Glutamatergic neuron (in vitro differentiated cells): Measurements from ENCODE around the gene ARRB2. TPM values are rescaled to one million over a fixed set of nuclear protein-coding genes. Genes with fewer than 3 reads are reported as not detected.

Source experiments
- DNase-seq: peaks from one replicate; pipeline ENCODE4 v3.0.0; 2022
- H3K27ac Mint-ChIP-seq: one replicate; pipeline ENCODE4 v1.8.0; 2020; ENCODE audit warnings: mild to moderate bottlenecking, mixed read lengths, inconsistent platforms; ENCODE audit not compliant: unreplicated experiment
- H3K27me3 Mint-ChIP-seq: one replicate; pipeline ENCODE4 v1.8.0; 2020; ENCODE audit warnings: mild to moderate bottlenecking, moderate library complexity, mixed read lengths, inconsistent platforms; ENCODE audit not compliant: unreplicated experiment
- H3K36me3 Mint-ChIP-seq: one replicate; pipeline ENCODE4 v1.8.0; 2020; ENCODE audit warnings: mild to moderate bottlenecking, mixed read lengths, inconsistent platforms; ENCODE audit not compliant: unreplicated experiment
- H3K4me1 Mint-ChIP-seq: one replicate; pipeline ENCODE4 v1.8.0; 2020; ENCODE audit warnings: mild to moderate bottlenecking, low read depth, mixed read lengths, inconsistent platforms; ENCODE audit not compliant: unreplicated experiment
- H3K4me3 Mint-ChIP-seq: one replicate; pipeline ENCODE4 v1.8.0; 2020; ENCODE audit warnings: mild to moderate bottlenecking, mixed read lengths, inconsistent platforms; ENCODE audit not compliant: unreplicated experiment
- H3K9me3 Mint-ChIP-seq: one replicate; pipeline ENCODE4 v1.8.0; 2020; ENCODE audit warnings: mild to moderate bottlenecking, moderate library complexity, mixed read lengths, inconsistent platforms; ENCODE audit not compliant: unreplicated experiment
- total RNA-seq: library from RNA; stranded (reverse); fragmentation: NEBNext Ultra II Directional; extraction: Animal tissue kit (Norgen Biotek cat#: 25700); gene quantifications from one replicate; pipeline ENCODE4 v1.2.1, GENCODE V29; 2021; ENCODE audit not compliant: unreplicated experiment
- TF ChIP-seq, protein P1 (sequence below): fragments of 200-600 bp; sonication (generic); IDR thresholded peaks from one replicate; pipeline ENCODE4 v1.5.0; 2021; ENCODE audit not compliant: partially characterized antibody, unreplicated experiment

ARRB2 gene
- total RNA-seq, 1 donor from 2014 or later = 106 TPM

- no peak for DNase-seq
- Mint-ChIP-seq H3K27me3 (peaks cover 1% of the 10 kb centered on the region), H3K9me3 (peaks cover 3% of the 10 kb centered on the region), H3K4me1 (no peaks in the 10 kb centered on the region), H3K4me3 (no peak overlapping the region), H3K27ac (no peak overlapping the region), H3K36me3 (no peaks in the 10 kb centered on the region)
- TF ChIP-seq, protein P1, sequence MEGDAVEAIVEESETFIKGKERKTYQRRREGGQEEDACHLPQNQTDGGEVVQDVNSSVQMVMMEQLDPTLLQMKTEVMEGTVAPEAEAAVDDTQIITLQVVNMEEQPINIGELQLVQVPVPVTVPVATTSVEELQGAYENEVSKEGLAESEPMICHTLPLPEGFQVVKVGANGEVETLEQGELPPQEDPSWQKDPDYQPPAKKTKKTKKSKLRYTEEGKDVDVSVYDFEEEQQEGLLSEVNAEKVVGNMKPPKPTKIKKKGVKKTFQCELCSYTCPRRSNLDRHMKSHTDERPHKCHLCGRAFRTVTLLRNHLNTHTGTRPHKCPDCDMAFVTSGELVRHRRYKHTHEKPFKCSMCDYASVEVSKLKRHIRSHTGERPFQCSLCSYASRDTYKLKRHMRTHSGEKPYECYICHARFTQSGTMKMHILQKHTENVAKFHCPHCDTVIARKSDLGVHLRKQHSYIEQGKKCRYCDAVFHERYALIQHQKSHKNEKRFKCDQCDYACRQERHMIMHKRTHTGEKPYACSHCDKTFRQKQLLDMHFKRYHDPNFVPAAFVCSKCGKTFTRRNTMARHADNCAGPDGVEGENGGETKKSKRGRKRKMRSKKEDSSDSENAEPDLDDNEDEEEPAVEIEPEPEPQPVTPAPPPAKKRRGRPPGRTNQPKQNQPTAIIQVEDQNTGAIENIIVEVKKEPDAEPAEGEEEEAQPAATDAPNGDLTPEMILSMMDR = no peak
These were observed 36.3 kb upstream of the ARRB2 start for GRCh38 chr17:4673986-4674684.

DNA sequence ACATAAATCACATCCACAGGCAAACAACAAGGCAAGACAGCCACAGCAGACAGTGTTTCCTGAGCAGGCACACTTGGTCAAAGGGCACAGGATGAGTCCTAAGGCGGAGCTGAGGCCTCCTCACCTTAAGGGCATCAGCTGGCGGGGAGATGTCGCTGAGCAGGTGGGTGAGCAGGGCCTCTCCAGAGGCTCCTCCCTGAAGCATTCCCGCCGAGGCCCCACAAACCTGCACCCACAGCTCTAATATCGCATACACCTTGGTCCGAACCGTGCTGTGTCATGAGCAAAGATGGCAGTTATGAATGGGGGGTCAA, 35.8 kb upstream of the ARRB2 start:
- H3K36me3 Mint-ChIP-seq = no peaks in the 10 kb centered on the region

DNA sequence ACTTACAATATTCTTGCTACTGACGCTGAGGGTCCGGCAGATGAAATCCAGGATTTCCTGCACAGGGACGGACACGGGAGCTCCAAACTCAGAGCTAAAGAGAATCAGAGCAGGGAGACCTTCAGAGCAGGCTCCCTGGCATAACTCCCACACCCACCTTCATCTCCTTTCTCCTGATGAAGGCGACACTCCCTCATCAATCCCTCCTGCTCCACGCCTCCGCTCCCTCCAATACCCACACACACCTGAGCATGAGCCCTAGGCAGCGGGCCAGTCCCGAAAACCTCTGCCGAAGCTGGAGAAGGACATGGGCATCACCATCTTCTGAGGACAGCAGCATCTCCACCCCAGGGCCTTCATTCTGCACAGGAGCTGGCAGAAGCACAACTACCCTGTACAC, 34.6 kb upstream of the ARRB2 start:
- peaks cover 3% of the 10 kb centered on the region for H3K9me3 Mint-ChIP-seq
- H3K36me3 Mint-ChIP-seq = no peaks in the 10 kb centered on the region
- no peak overlapping the region for H3K4me3 Mint-ChIP-seq
- no peak overlapping the region for H3K27ac Mint-ChIP-seq
- no peak for DNase-seq
- H3K4me1 Mint-ChIP-seq = no peaks in the 10 kb centered on the region
- no peaks in the 10 kb centered on the region for H3K27me3 Mint-ChIP-seq
- TF ChIP-seq, protein P1 = no peak

More for the DNA sequence above, 35.8 kb upstream of the ARRB2 start:
- TF ChIP-seq, protein P1 = no peak
- Mint-ChIP-seq H3K27ac (no peak overlapping the region), H3K4me3 (no peak overlapping the region), H3K27me3 (no peaks in the 10 kb centered on the region), H3K9me3 (peaks cover 3% of the 10 kb centered on the region), H3K4me1 (no peaks in the 10 kb centered on the region)
- no peak for DNase-seq

GRCh38 chr17:4676791-4677190, 33.6 kb upstream of the ARRB2 start:
- Mint-ChIP-seq H3K36me3 (no peaks in the 10 kb centered on the region), H3K9me3 (peaks cover 3% of the 10 kb centered on the region), H3K27me3 (no peaks in the 10 kb centered on the region), H3K4me3 (no peak overlapping the region), H3K4me1 (no peaks in the 10 kb centered on the region), H3K27ac (no peak overlapping the region)
- TF ChIP-seq, protein P1 = no peak
- DNase-seq = no peak

DNA sequence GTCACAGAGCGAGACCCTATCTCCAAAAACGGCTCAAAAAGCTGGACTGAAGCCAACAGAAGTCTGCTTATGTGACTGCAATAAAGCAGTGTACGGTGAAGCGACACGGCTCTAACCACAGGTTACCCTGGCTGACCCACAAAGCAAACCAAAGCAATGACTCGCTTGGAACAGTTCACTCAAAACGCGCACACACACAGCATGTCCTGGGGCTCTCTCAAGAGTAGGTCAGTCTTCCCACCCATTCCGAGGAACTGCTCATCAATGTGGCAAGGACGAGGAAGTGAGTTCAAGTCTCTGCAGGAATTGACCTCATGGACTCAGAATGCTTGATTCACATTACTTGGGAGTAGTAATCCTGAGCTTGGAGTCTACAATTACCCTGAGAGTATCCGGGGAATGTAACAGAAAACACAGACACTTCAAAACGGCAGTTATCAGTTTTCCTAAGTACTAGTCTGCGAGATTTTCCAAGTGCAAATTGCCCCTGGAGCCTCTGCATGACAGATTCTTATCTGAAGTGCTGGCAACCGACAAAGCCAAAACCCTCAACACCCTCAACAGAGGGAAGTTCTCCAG, 31.9 kb upstream of the ARRB2 start:
- no peak overlapping the region for H3K4me3 Mint-ChIP-seq
- no peaks in the 10 kb centered on the region for H3K4me1 Mint-ChIP-seq
- H3K9me3 Mint-ChIP-seq = no peaks in the 10 kb centered on the region
- no peaks in the 10 kb centered on the region for H3K36me3 Mint-ChIP-seq
- H3K27ac Mint-ChIP-seq = no peak overlapping the region
- no peaks in the 10 kb centered on the region for H3K27me3 Mint-ChIP-seq
- TF ChIP-seq, protein P1 = no peak
- DNase-seq = no peak
